GM19025 (cell line): ENCODE results near the gene ATP5ME.
A peak's percentile ranks its signal among the peaks of the same experiment; 100 is the strongest.
"Not testable (repeated sequence)": the region's sequence is repeated elsewhere in the genome, so short reads cannot be mapped to it uniquely, and the experiment has no call there.

Source experiments
- ATAC-seq: cut with Tn5 transposase; IDR thresholded peaks from one replicate; pipeline ENCODE4 v1.9.1; 2021; ENCODE audit warnings: mild to moderate bottlenecking, low read depth, moderate library complexity; ENCODE audit not compliant: unreplicated experiment

The ATP5ME gene, protein sequence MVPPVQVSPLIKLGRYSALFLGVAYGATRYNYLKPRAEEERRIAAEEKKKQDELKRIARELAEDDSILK

GRCh38 chr4:674172-675035, at the start of gene ATP5ME, which contains the start of gene MYL5:
ATP5ME (minus strand) TSS chr4:674276; CDS start chr4:674247, 29 bp downstream.
MYL5 (plus strand) TSS chr4:674542; CDS start chr4:678027, 3,485 bp downstream.
- ATAC-seq = peak; percentile 67

- ATAC-seq = no peak
These were observed 48.8 kb upstream of the ATP5ME start for GRCh38 chr4:722851-723360.

GRCh38 chr4:722169-722725, 48.2 kb upstream of the ATP5ME start:
- ATAC-seq = no peak

DNA sequence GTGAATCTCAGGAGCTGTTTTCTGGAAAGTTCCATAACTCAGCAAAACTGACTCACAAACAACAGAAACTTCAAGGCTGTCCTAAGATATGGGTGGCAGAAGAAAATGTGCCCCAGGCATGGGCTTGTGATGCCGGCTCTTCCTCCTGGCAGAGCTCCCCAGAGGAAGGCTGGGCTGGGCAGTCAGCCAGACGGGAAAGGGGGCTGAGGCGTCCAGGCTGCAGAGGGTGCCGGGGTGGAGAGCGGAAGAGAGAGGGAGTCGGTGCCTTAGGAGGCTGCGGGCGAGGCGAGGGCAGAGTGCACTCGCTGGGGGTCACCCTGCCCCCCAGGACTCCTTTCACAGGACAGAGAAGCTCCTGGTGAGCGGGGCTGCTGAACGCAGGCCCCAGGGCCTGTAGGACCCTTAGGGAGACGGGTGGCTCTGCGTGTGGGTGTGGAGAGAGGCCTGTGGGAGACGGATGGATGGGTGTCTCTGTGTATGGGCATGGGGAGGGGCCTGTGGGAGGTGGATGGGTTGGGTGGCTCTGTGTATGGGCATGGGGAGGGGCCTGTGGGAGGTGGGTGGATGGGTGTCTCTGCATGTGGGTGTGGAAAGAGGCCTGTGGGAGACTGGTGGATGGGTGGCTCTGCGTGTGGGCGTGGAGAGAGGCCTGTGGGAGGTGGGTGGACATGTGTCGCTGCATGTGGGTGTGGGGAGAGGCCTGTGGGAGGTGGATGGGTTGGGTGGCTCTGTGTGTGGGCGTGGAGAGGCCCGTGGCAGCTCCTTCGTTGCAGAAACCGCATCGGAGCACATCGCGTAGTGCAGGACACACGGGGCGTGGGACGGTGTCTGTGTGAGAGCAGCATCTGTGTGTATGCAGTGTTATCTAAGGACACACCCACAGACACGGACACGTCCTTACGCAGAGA, 47.4 kb upstream of the ATP5ME start:
- no peak for ATAC-seq

DNA sequence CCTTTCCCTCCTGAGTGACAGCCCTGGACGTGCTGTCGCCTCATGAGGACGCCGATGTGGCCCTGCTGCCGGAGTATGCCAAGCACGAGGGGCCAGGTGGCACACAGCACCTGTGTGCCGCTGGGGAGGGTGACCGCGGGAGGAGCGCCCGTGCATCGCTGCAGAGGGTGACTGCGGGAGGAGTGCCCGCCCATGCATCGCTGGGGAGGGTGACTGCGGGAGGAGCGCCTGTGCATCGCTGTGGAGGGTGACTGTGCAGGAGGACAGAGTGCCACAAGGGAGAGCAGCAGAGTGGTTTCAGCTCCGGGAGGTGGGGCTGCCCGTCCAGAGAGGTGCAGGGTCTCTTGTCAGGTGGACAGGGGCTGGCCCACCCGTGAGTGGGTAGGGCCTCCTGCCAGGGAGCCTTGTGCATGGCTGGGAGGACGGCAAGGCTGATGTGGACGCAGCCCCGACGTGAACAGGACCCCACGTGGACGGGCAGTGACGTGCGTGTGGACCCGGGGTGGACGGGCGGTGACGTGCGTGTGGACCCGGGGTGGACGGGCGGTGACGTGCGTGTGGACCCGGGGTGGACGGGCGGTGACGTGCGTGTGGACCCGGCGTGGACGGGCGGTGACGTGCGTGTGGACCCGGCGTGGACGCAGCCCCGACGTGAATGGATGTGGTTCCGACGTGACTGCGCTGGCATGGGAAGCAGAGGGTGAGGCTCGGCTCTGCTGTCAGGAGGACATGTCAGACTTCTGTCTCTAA, 46.2 kb upstream of the ATP5ME start:
- ATAC-seq = no peak

- ATAC-seq = no peak
These were observed 44.4 kb upstream of the ATP5ME start for GRCh38 chr4:718460-718859.

GRCh38 chr4:717601-718320, 43.7 kb upstream of the ATP5ME start:
- ATAC-seq = no peak

DNA sequence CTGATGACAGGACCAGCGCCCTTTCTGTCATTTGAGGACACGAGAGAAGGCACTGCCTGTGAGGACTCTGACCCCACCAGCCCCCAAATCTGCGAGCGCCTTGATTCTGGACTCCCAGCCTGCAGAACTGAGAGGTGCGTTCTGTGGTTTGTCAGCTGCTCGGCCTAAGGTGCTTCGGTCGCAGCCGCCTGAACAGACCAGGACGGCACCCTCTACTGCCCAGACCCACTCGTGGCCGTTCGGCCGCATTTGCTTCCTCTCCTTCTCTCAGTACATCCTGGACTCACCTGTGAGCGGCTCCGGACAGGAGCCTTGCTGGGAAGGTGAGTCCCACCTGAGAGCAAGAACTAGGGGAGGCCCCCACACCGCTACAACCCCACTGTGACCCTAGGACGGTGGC, 40.0 kb upstream of the ATP5ME start:
- no peak for ATAC-seq

- ATAC-seq = no peak
These were observed 39.0 kb upstream of the ATP5ME start for GRCh38 chr4:712916-713632.

DNA sequence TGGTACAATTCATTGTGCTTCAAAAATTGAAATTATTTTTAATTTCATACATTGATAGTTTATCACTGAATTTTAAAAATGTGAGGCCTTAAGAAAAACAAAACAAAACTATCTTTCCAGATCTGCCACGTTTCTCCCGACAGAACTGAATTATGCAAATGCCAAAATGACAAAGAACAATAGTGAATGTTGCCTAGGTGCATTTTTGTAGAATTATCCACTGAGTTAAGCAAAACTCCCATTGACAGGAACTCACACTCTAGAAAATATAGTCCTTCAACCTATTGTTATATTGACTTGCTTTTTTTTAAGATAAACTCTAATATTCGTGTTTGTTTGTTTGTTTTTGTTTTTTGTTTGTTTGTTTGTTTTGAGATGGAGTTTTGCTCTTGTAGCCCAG, 38.0 kb upstream of the ATP5ME start:
- no peak for ATAC-seq

DNA sequence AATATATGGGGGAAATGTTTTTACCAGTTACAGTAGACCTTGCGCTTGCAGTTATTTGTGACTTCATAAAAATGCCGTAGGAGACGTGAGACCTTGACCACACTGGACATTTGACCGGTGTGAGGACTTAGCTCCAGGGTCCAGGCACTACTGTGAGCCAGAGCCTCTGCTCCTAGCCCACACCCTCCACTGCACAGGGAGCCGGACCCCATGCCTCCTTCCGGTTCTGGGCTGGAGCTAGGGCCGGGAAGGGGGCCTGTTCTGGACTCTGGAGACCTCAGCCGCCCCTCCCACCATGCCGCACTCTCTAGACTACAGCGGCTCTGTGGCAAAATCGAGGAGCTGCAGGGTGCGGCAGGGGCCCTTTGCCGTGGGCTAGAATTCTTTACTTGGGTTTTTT, 36.8 kb upstream of the ATP5ME start:
- ATAC-seq = no peak

DNA sequence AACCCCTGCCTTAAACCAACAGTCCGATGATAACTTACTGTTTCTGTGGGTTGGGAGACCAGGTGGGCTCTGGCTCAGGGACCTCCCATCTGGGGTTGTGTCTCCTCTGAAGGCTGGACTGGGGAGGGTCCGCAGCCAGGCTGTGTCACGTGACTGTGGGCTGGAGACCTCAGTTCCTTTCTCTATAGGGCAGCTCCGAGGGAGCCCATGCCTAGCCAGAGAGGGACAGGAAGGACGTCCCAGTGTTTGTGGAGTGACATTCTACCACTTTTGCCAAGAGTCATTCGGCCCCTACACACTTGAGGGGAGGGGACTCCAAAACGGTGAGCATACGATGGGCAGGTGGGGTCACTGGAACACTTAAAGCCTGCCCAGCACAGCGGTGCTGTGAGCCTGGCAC, 36.0 kb upstream of the ATP5ME start:
- no peak for ATAC-seq

- no peak for ATAC-seq
These were observed 35.3 kb upstream of the ATP5ME start for GRCh38 chr4:709348-709747.

DNA sequence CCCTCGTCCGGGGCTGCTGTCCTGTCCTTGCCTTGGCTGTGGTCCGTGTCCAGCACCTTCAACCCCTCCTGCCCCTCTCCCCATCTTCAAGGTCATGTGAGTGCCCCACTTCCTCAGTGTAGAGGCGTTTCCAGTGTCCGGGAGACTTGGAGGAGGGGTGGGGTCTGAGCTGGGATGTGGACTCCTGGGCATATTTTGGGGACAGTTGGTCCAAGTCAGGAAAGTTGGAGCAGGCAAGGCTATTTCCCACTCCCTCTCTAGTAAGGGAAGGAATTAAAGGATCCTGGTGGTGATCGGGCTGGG, 34.5 kb upstream of the ATP5ME start:
- no peak for ATAC-seq

GRCh38 chr4:707929-708630, 34.0 kb upstream of the ATP5ME start:
- no peak for ATAC-seq

GRCh38 chr4:706834-707598, 32.9 kb upstream of the ATP5ME start:
- no peak for ATAC-seq

DNA sequence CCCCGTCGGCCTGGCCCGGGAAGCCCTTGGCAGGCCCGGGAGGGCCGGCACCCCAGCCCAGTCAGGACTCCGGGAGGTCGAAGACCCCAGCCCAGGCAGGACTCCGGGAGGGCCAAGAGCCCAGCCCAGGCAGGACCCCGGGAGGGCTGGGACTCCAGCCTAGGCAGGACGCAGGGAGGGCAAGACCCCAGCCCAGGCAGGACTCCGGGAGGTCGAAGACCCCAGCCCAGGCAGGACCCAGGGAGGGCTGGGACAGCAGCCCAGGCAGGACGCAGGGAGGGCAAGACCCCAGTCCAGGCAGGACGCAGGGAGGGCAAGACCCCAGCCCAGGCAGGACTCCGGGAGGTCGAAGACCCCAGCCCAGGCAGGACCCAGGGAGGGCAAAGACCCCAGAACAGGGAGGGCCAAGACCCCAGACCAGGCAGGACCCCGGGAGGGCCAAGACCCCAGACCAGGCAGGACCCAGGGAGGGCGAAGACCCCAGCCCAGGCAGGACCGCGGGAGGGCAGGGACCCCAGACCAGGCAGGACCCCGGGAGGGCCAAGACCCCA, 32.1 kb upstream of the ATP5ME start:
- not testable (repeated sequence) for ATAC-seq
